Measurements from ENCODE around the gene SNHG17.

Gene SNHG17

DNA sequence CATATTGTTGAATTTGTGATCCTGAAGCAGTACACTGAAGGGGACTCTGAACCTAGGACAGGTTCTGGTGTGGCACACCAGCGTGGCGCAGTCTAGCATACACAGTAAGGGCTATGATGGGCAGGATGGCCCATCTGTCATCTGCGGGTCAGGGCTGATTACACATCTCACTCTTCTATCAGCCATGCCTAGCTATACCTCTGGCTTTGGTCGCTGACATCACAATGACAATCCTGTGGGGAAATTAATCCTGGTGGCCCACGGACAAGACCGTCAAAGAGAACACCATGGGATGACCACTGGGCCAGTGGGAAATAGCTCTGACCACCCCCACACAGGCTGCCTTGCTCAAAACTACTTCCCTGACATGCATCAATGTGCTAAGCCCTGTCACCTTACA is 2.8 kb downstream of the SNHG17 start:
- Histone ChIP-seq H3K4me3 (ENCODE audit: low read depth, low read length) (0 out of 2 replicates have a peak overlapping the region, but pooled peaks have one; percentile 11), H3K9ac (ENCODE audit: low read depth, low read length) (no peak overlapping the region), H3K27ac (ENCODE audit: low read depth, low read length) (no peak overlapping the region), H3K4me1 (ENCODE audit: control insufficient read depth, insufficient read depth, low read length) (no peaks in the 10 kb centered on the region; the same call in 1 of the 2 replicates), H3K27me3 (ENCODE audit: control insufficient read depth, insufficient read depth, low read length) (no peaks in the 10 kb centered on the region), H3K36me3 (ENCODE audit: control insufficient read depth, insufficient read depth, low read length) (peaks cover 71% of the 10 kb centered on the region), H3K9me3 (ENCODE audit: control insufficient read depth, insufficient read depth, low read length) (no peaks in the 10 kb centered on the region)

DNA sequence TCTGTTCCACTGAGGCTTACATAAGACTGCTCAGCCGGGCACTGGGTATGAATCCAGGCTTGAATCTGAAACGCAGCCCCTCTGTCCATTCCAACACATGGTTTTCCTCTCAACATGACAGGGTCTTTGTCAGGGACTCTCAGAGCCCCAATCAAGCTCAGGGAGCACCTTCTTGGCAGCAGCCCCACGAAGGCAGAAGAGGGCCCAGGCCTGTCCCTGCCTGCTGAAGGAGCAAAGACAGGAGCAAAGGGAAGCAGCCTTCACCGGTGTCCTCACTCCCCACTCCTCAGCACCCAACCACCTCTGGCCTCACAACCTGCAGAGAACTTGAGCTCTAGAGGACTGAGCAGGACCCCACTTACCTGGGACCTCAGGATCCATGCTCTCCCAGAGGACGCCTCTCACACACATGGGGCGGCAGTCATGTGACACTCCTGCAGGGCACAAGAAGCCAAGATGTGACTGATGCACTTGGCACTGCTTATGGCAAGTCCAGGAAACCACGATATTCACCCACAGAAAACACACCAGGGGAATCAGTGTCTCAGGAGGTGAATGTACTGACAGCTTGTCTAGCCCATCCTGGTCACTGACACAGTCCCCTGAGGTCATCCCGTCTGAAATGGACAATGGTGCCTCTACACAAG is 4.3 kb downstream of the SNHG17 start:
- H3K9ac ChIP-seq (ENCODE audit: low read depth, low read length), result no peak overlapping the region
- no peaks in the 10 kb centered on the region for H3K27me3 ChIP-seq (ENCODE audit: control insufficient read depth, insufficient read depth, low read length)
- no peaks in the 10 kb centered on the region; the same call in 1 of the 2 replicates for H3K4me1 ChIP-seq (ENCODE audit: control insufficient read depth, insufficient read depth, low read length)
- no peak overlapping the region for H3K27ac ChIP-seq (ENCODE audit: low read depth, low read length)
- H3K36me3 ChIP-seq (ENCODE audit: control insufficient read depth, insufficient read depth, low read length), result peaks cover 86% of the 10 kb centered on the region
- no peak overlapping the region for H3K4me3 ChIP-seq (ENCODE audit: low read depth, low read length)
- H3K9me3 ChIP-seq (ENCODE audit: control insufficient read depth, insufficient read depth, low read length), result no peaks in the 10 kb centered on the region

DNA sequence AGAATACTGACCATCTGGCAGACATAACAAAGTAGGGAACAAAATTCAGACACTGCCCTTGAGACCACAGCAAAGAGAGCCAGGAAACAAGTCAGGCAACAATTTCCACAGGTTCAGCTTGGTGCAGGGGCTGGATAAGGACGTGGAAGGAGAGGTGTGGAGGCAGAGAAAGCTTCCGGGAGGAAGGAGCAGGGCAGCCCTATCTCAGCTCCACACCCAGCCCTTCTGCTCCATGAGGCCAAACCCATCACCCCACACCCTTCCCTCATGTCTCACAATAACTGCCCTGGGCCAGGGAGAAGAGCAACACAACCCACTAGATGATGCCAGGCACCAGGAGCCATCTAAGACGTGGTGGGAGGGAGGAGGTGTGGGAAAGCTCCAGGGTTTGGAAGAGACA is 5.8 kb downstream of the SNHG17 start:
- Histone ChIP-seq H3K4me3 (ENCODE audit: low read depth, low read length) (no peak overlapping the region), H3K9ac (ENCODE audit: low read depth, low read length) (no peak overlapping the region), H3K27ac (ENCODE audit: low read depth, low read length) (no peak overlapping the region), H3K4me1 (ENCODE audit: control insufficient read depth, insufficient read depth, low read length) (no peaks in the 10 kb centered on the region; the same call in 1 of the 2 replicates), H3K36me3 (ENCODE audit: control insufficient read depth, insufficient read depth, low read length) (peaks cover 100% of the 10 kb centered on the region), H3K27me3 (ENCODE audit: control insufficient read depth, insufficient read depth, low read length) (no peaks in the 10 kb centered on the region), H3K9me3 (ENCODE audit: control insufficient read depth, insufficient read depth, low read length) (no peaks in the 10 kb centered on the region)

DNA sequence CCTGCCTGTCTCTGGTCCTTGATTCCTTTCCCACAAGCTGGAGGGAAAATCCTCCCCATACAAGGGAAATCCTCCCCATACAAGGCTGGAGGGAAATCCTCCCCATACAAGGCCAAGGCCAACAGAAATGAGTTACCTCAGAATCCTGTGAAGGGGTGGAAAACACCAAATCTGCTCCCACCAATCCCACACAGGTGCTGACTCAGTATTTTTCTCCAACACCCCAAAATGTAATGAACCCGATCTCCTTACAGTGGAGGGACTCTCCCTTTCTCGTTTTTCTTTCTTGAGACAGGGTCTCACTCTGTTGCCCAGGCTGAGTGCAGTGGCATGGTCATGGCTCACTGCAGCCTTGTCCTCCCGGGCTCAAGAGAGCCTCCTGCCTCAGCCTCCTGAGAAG is 6.3 kb downstream of the SNHG17 start:
- Histone ChIP-seq H3K36me3 (ENCODE audit: control insufficient read depth, insufficient read depth, low read length) (peaks cover 100% of the 10 kb centered on the region), H3K4me1 (ENCODE audit: control insufficient read depth, insufficient read depth, low read length) (no peaks in the 10 kb centered on the region; the same call in 1 of the 2 replicates)

DNA sequence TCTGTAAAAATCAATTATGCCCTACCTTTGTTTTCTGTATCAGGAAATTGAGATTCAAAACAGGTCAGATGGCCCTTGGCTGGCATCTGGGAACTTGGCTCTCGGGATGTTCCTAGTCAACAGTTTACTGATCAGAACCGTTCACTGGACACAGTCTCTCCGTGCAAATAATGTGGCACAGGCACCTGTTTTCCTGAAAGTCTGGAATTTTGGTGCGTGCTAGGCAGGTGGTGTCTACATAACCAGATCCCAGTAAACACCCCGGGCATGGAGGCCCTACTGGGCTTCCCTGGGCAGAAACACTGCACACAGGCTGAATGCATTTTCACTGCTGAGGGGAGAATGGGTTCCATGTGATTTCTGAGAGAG is 7.5 kb downstream of the SNHG17 start:
- H3K27ac ChIP-seq (ENCODE audit: low read depth, low read length), result no peak overlapping the region
- H3K4me3 ChIP-seq (ENCODE audit: low read depth, low read length), result no peak overlapping the region
- no peaks in the 10 kb centered on the region for H3K9me3 ChIP-seq (ENCODE audit: control insufficient read depth, insufficient read depth, low read length)
- H3K36me3 ChIP-seq (ENCODE audit: control insufficient read depth, insufficient read depth, low read length), result peaks cover 99% of the 10 kb centered on the region
- no peaks in the 10 kb centered on the region for H3K4me1 ChIP-seq (ENCODE audit: control insufficient read depth, insufficient read depth, low read length)
- no peaks in the 10 kb centered on the region for H3K27me3 ChIP-seq (ENCODE audit: control insufficient read depth, insufficient read depth, low read length)
- H3K9ac ChIP-seq (ENCODE audit: low read depth, low read length), result no peak overlapping the region

More for the DNA sequence above, 6.3 kb downstream of the SNHG17 start:
- no peak overlapping the region for H3K9ac ChIP-seq (ENCODE audit: low read depth, low read length)
- H3K27ac ChIP-seq (ENCODE audit: low read depth, low read length), result no peak overlapping the region
- no peaks in the 10 kb centered on the region for H3K9me3 ChIP-seq (ENCODE audit: control insufficient read depth, insufficient read depth, low read length)
- no peaks in the 10 kb centered on the region for H3K27me3 ChIP-seq (ENCODE audit: control insufficient read depth, insufficient read depth, low read length)
- H3K4me3 ChIP-seq (ENCODE audit: low read depth, low read length), result no peak overlapping the region

DNA sequence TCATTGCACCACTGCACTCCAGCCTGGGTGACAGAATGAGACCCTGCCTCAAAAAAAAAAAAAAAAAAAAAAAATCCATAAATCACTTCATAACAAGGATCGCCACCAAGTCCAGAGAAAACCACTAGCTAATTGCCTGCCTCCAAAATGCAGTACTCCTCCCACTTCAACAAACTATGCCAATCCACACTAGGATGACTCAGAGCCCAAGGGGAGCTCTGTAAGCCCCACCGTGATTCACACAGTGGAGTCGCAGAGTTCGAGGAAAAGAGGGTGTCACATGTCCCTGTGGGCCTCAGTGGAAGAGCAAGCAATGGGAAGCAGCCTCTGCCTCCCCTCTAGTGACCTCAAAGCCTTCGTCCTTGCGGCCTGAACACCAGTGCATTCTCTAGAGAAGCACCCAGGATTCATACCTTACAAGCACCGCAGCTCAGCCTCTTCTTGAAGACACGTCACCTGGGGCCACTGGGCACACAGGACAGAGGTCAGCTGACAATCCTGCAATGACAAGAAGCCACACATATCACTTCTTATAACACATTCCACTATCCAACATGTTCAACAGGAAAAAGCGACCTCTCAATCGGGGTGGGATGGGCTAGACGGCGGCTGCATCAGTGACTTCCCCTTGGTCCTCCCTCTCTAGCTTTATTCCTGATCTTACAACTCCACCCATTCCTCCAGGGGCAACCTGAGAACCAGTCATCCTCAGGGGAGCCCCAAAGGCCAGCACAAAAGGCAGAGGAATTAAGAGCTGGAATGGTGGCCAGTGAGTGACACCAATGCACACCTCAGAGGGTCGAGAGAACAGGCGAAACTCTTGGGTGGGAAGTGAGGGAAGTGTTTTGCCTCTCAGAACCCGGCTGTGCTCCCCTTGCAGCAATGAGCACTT is 8.9 kb downstream of the SNHG17 start:
- H3K4me1 ChIP-seq (ENCODE audit: control insufficient read depth, insufficient read depth, low read length), result no peaks in the 10 kb centered on the region
- no peak overlapping the region for H3K9ac ChIP-seq (ENCODE audit: low read depth, low read length)
- no peaks in the 10 kb centered on the region for H3K9me3 ChIP-seq (ENCODE audit: control insufficient read depth, insufficient read depth, low read length)
- peaks cover 99% of the 10 kb centered on the region for H3K36me3 ChIP-seq (ENCODE audit: control insufficient read depth, insufficient read depth, low read length)
- H3K27ac ChIP-seq (ENCODE audit: low read depth, low read length), result no peak overlapping the region
- H3K4me3 ChIP-seq (ENCODE audit: low read depth, low read length), result no peak overlapping the region
- no peaks in the 10 kb centered on the region for H3K27me3 ChIP-seq (ENCODE audit: control insufficient read depth, insufficient read depth, low read length)

DNA sequence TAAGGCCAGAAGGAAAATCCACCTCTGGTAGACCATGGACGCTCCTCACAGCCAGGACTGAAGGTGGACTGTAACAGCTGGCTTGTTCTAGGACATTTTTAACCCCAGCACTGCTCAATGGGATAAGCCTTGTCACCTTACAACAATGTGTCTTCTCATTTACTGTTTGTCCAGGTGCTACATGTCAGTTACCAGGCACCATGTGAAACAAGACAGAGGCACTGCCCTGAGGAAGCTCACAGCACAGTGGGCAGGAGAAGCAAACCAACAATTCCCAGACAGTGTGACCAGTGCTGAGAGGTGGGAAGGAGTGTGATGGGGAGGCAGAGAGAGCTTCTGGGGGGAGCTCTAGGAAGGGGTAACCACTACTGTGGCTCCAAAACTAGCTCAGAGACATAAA is 10.7 kb downstream of the SNHG17 start:
- peaks cover 99% of the 10 kb centered on the region for H3K36me3 ChIP-seq (ENCODE audit: control insufficient read depth, insufficient read depth, low read length)
- H3K4me3 ChIP-seq (ENCODE audit: low read depth, low read length), result no peak overlapping the region
- H3K9ac ChIP-seq (ENCODE audit: low read depth, low read length), result no peak overlapping the region
- H3K4me1 ChIP-seq (ENCODE audit: control insufficient read depth, insufficient read depth, low read length), result no peaks in the 10 kb centered on the region
- no peak overlapping the region for H3K27ac ChIP-seq (ENCODE audit: low read depth, low read length)
- no peaks in the 10 kb centered on the region for H3K27me3 ChIP-seq (ENCODE audit: control insufficient read depth, insufficient read depth, low read length)
- H3K9me3 ChIP-seq (ENCODE audit: control insufficient read depth, insufficient read depth, low read length), result no peaks in the 10 kb centered on the region

DNA sequence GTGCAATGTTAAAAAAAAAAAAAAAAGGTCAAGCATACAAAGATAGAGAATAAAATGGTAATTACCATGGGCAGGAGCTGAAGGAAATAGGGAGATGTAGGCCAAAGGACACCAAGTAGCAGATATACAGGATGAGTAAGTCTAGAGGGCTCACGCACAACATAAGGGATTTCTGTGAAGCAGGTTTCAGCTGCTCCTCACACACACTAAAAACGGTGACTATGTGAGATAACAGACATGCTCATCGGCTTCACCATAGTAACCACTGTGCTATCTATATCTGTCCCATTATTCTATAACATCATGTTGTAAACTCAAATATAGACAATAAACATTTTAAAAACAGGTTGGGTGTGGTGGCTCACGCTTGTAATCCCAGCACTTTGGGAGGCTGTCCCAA is 11.6 kb downstream of the SNHG17 start:
- Histone ChIP-seq H3K9me3 (ENCODE audit: control insufficient read depth, insufficient read depth, low read length) (no peaks in the 10 kb centered on the region), H3K4me3 (ENCODE audit: low read depth, low read length) (no peak overlapping the region), H3K27ac (ENCODE audit: low read depth, low read length) (no peak overlapping the region), H3K9ac (ENCODE audit: low read depth, low read length) (no peak overlapping the region), H3K4me1 (ENCODE audit: control insufficient read depth, insufficient read depth, low read length) (no peaks in the 10 kb centered on the region), H3K27me3 (ENCODE audit: control insufficient read depth, insufficient read depth, low read length) (no peaks in the 10 kb centered on the region), H3K36me3 (ENCODE audit: control insufficient read depth, insufficient read depth, low read length) (peaks cover 99% of the 10 kb centered on the region)

DNA sequence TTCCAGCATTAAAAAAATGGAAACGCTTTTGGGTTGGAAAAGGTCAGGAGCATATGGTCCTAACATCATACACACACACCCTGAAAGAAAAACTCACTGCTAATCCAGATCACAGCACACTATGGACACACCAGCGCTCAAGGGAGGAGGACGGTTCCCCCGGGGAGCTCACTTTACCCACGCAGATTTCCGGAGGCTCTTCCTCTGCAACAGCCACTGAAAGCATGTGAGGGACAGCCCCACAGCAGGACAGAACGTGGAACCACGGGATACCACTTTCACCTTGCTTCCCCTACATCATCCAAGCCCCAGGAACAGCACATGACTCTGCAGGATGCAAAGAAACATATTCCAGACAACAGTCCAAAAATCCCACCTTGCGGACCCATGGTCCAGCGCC is 13.2 kb downstream of the SNHG17 start:
- Histone ChIP-seq H3K9me3 (ENCODE audit: control insufficient read depth, insufficient read depth, low read length) (no peaks in the 10 kb centered on the region), H3K4me3 (ENCODE audit: low read depth, low read length) (no peak overlapping the region), H3K27me3 (ENCODE audit: control insufficient read depth, insufficient read depth, low read length) (no peaks in the 10 kb centered on the region), H3K9ac (ENCODE audit: low read depth, low read length) (no peak overlapping the region), H3K4me1 (ENCODE audit: control insufficient read depth, insufficient read depth, low read length) (peaks cover 6% of the 10 kb centered on the region; the same call in 1 of the 2 replicates), H3K27ac (ENCODE audit: low read depth, low read length) (no peak overlapping the region), H3K36me3 (ENCODE audit: control insufficient read depth, insufficient read depth, low read length) (peaks cover 88% of the 10 kb centered on the region)

DNA sequence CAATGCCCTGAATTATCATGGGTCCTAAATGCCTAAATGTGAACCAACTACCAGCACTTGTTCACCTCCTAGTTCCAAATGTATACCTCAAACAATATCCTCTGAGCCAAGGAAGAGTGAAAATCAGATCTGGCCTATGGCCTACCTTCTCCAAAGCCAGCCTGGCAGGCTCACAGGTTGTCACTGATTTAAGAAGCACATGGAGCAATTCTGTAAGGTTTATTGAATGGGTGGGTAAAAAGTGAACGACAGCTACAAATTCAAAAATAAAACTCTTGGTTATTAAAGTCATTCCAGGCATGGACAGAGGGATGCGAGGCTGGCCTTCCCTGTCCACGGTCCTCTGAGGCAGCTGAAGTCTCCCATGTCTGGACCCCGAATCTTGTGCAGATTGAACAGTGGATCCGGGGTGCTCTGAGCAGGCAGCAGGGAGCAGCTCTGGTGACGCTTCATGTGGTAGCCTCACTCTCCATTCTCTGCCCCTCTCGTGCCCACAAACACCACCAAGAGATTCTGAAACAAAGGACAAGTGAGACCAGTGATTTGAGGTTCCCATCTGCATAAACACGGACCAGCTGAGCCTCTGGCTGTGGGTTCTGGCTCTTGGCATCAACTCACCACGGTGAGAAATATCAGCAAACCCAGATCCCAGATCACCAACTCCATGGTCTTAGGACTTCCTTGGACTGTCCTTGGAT is 14.6 kb downstream of the SNHG17 start:
- peaks cover 6% of the 10 kb centered on the region; the same call in 1 of the 2 replicates for H3K4me1 ChIP-seq (ENCODE audit: control insufficient read depth, insufficient read depth, low read length)
- H3K27me3 ChIP-seq (ENCODE audit: control insufficient read depth, insufficient read depth, low read length), result no peaks in the 10 kb centered on the region
- no peaks in the 10 kb centered on the region for H3K9me3 ChIP-seq (ENCODE audit: control insufficient read depth, insufficient read depth, low read length)
- H3K36me3 ChIP-seq (ENCODE audit: control insufficient read depth, insufficient read depth, low read length), result peaks cover 80% of the 10 kb centered on the region
- H3K9ac ChIP-seq (ENCODE audit: low read depth, low read length), result no peak overlapping the region
- no peak overlapping the region for H3K4me3 ChIP-seq (ENCODE audit: low read depth, low read length)
- no peak overlapping the region for H3K27ac ChIP-seq (ENCODE audit: low read depth, low read length)

Data from HUES48 (cell line).